H1 (cell line): ENCODE data around the gene TAP2. TPM values are rescaled to one million over a fixed set of nuclear protein-coding genes. Genes with fewer than 3 reads are reported as not detected.

Source experiments
- HDAC6 ChIP-seq: IDR thresholded peaks from one replicate; pipeline ENCODE4 v1.7.1; 2012; ENCODE audit warnings: low read depth, mild to moderate bottlenecking, inconsistent platforms, low read length, moderate library complexity
- JUND ChIP-seq: IDR thresholded peaks from 2 replicates; pipeline ENCODE4 v1.6.1; 2011; ENCODE audit warnings: mild to moderate bottlenecking, improper control_type of control experiment, low read length
- MAX ChIP-seq: IDR thresholded peaks from 2 replicates; pipeline ENCODE4 v1.6.1; 2012; ENCODE audit warnings: inconsistent platforms
- SIN3A ChIP-seq, 2 experiments: IDR thresholded peaks in 1 of 2; conservative IDR thresholded peaks in 1 of 2; 2 replicates each; pipeline ENCODE4 v1.6.1; 2011 to 2012; ENCODE audit warnings: low read length in 2 of 2, improper control_type of control experiment in 1 of 2, low read depth in 1 of 2, mild to moderate bottlenecking in 1 of 2
- SP4 ChIP-seq: IDR thresholded peaks from 2 replicates; pipeline ENCODE4 v1.6.1; 2012; ENCODE audit warnings: low read length, inconsistent platforms
- TAF7 ChIP-seq: optimal IDR thresholded peaks from 2 replicates; pipeline ENCODE3; 2011; ENCODE audit warnings: low read depth, mild to moderate bottlenecking, inconsistent platforms, low read length, moderate library complexity, borderline replicate concordance
- polyA plus RNA-seq, 7 experiments: library from polyadenylated mRNA; depleted of rRNA in 3 of 7; stranded (reverse) in 5 of 7; unstranded in 2 of 7; fragments of >200 nt in 5 of 7; fragments of 200-250 nt in 2 of 7; gene quantifications; 1 replicate in 5 of 7; 2 replicates in 1 of 7; 4 replicates in 1 of 7; pipeline versions ENCODE4 v1.2.1 to v1.2.3, GENCODE V29; 2011 to 2013; ENCODE audit warnings: missing spikeins in 2 of 7, mixed read lengths in 2 of 7
- total RNA-seq: library from RNA; stranded (reverse); fragmentation: NEBNext Ultra II Directional; extraction: Animal tissue kit (Norgen Biotek cat#: 25700); gene quantifications from 2 replicates; pipeline ENCODE4 v1.2.1, GENCODE V29; 2021
- TF ChIP-seq, protein P1 (sequence below), 3 experiments: IDR thresholded peaks; 1 replicate in 2 of 3; 2 replicates in 1 of 3; pipeline versions ENCODE4 v1.5.1 to v1.6.1; 2011; ENCODE audit warnings: low read length in 3 of 3, mild to moderate bottlenecking in 3 of 3, inconsistent platforms in 2 of 3, low read depth in 1 of 3, moderate library complexity in 1 of 3; ENCODE audit not compliant: insufficient read depth in 1 of 3; ENCODE audit errors: control extremely low read depth in 1 of 3

TAP2 gene
- total and polyA plus RNA-seq, 2 of the 8 experiments (the other 6 are each of a cell fraction or from before 2014, with no cell fraction given): 11.3 to 27.2 TPM

- TF ChIP-seq, protein P1, sequence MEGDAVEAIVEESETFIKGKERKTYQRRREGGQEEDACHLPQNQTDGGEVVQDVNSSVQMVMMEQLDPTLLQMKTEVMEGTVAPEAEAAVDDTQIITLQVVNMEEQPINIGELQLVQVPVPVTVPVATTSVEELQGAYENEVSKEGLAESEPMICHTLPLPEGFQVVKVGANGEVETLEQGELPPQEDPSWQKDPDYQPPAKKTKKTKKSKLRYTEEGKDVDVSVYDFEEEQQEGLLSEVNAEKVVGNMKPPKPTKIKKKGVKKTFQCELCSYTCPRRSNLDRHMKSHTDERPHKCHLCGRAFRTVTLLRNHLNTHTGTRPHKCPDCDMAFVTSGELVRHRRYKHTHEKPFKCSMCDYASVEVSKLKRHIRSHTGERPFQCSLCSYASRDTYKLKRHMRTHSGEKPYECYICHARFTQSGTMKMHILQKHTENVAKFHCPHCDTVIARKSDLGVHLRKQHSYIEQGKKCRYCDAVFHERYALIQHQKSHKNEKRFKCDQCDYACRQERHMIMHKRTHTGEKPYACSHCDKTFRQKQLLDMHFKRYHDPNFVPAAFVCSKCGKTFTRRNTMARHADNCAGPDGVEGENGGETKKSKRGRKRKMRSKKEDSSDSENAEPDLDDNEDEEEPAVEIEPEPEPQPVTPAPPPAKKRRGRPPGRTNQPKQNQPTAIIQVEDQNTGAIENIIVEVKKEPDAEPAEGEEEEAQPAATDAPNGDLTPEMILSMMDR (IDR thresholded peaks at IDR 0.05; ENCODE audit: control extremely low read depth in 1 of 3, insufficient read depth in 1 of 3, low read depth in 1 of 3, low read length in 3 of 3): no peak
- no peak for TF ChIP-seq TAF7
- no peak for TF ChIP-seq SIN3A (conservative IDR thresholded peaks at IDR 0.05 in 1 of 2, IDR thresholded peaks at IDR 0.05 in 1 of 2; ENCODE audit: low read depth in 1 of 2, low read length in 2 of 2)
- TF ChIP-seq HDAC6: no peak
- no peak for TF ChIP-seq MAX
- TF ChIP-seq SP4: no peak
- TF ChIP-seq JUND: no peak
Measured at GRCh38 chr6:32879691-32880090, 41.2 kb upstream of the TAP2 start (continued).
